ENCODE measurements around the gene PTPN14. TPM values are rescaled to one million over a fixed set of nuclear protein-coding genes. Genes with fewer than 3 reads are reported as not detected.

PTPN14 gene
- total and polyA plus RNA-seq, 2 of the 8 experiments (the other 6 are each of a cell fraction or from before 2014, with no cell fraction given) = 14.4 to 93.6 TPM

DNA sequence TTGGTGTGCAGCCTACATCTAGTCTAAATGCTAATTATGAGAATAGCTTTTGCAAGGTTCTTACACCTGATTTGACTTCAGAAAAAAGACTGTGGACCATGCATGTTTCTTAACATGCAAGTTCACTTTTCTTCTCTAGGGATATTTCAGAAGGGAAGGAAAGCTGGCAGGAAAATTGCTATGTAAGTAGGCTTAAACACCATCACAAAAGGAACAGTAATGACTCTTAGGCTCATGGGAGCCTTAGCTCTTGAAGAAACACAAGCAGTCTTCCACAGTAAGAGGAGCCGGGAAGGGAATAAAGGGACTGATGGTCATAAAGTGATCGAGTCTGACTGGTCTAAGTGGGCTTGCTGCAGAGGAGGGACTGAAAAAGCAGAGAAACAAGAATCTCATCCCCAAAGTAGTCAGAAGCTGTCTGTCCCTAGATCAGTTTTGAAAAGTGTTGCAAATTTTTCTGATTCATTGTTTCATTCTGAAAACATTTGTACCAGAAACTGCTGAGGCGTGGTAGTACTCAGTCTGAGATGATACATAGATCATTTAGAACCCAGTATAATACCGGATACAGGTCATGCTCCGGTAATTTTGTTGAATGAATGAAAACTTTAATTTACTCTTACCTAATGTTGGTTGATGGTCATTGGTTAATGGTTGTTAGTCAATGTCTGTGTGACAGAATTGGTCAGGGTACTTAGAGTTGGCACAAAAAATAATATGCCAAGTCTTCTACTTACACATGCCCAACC, 229.5 kb downstream of the PTPN14 start:
- no peak overlapping the region for H2AK5ac ChIP-seq (ENCODE audit: low read depth, low read length)
- no peak overlapping the region for H2BK12ac ChIP-seq (ENCODE audit: low read depth, low read length)
- no peak overlapping the region for H3K4me2 ChIP-seq (ENCODE audit: insufficient read depth in 1 of 2, low read depth in 2 of 2, low read length in 2 of 2)
- H3K27me3 ChIP-seq (replicated peaks in 1 of 4; ENCODE audit: control insufficient read depth in 3 of 4, extremely low read depth in 1 of 4, insufficient read depth in 3 of 4, low read length in 3 of 4) = peaks cover 9 to 23% (median 18%) of the 10 kb centered on the region in 4 experiments; a peak in 6 of 7 replicates
- no peak overlapping the region for H3K4me3 ChIP-seq (ENCODE audit: extremely low read depth in 1 of 4, insufficient read depth in 2 of 4, low read depth in 3 of 4, low read length in 4 of 4)
- no peak overlapping the region for H3K9ac ChIP-seq (replicated peaks in 1 of 4; ENCODE audit: extremely low read depth in 1 of 4, low read depth in 3 of 4, low read length in 3 of 4)
- no peak overlapping the region for H3K4ac ChIP-seq (replicated peaks; ENCODE audit: insufficient read length, low read depth, low read length)
- FAIRE-seq (no peak), DNase-seq (ENCODE audit: low read depth in 1 of 2, low spot score in 2 of 2) (no peak)
- H2BK20ac ChIP-seq (ENCODE audit: low read length) = no peak overlapping the region
- H2AFZ ChIP-seq (ENCODE audit: low read length) = no peak overlapping the region
- no peak overlapping the region for H4K5ac ChIP-seq (ENCODE audit: insufficient read length, low read depth, low read length)
- H2BK120ac ChIP-seq (replicated peaks; ENCODE audit: low read depth, low read length) = no peak overlapping the region
- H4K91ac ChIP-seq (replicated peaks; ENCODE audit: insufficient read length, low read length) = no peak overlapping the region
- no peaks in the 10 kb centered on the region; a peak in 1 of 8 replicates for H3K36me3 ChIP-seq (ENCODE audit: control insufficient read depth in 2 of 4, insufficient read depth in 4 of 4, low read length in 3 of 4)
- no peak overlapping the region for H2BK5ac ChIP-seq (ENCODE audit: low read depth, low read length)
- H3K27ac ChIP-seq (ENCODE audit: low read depth, low read length) = no peak overlapping the region
- ChIA-PET CTCF (ENCODE audit: partially characterized antibody) (interaction anchor here (0.6 to 12.6 kb wide), 11 partner anchors 8 to 113 kb away, joined by 3 to 262 read pairs (median 6); no protein-coding TSS in a partner anchor), POLR2A (ENCODE audit: partially characterized antibody) (no interaction called here)
- 88% methylated on average over 5 of the region's 5 CpGs; no CpG with 5 or more reads in 1 of the 2 experiments for WGBS, 2 experiments (ENCODE audit: extremely low coverage in 1 of 2, insufficient coverage in 1 of 2, insufficient read length in 1 of 2, insufficient replicate concordance in 2 of 2, low coverage in 1 of 2, low lambda C conversion rate in 2 of 2, missing lambda C conversion rate in 1 of 2)
- H3K18ac ChIP-seq (ENCODE audit: extremely low read depth, low read length) = no peak overlapping the region
- H3K79me1 ChIP-seq (ENCODE audit: low read depth, low read length) = no peaks in the 10 kb centered on the region
- no peaks in the 10 kb centered on the region for H3K79me2 ChIP-seq (ENCODE audit: control insufficient read depth in 1 of 2, insufficient read depth in 2 of 2, low read length in 2 of 2)
- H4K20me1 ChIP-seq (replicated peaks in 1 of 2; ENCODE audit: control insufficient read depth in 1 of 2, insufficient read depth in 2 of 2, low read length in 2 of 2) = peaks cover 0 to 3% of the 10 kb centered on the region in 2 experiments
- H3K23me2 ChIP-seq (ENCODE audit: low read depth, low read length) = no peaks in the 10 kb centered on the region
- H2BK15ac ChIP-seq (ENCODE audit: low read length) = no peak overlapping the region
- H4K8ac ChIP-seq (ENCODE audit: extremely low read depth, insufficient read depth, low read length) = no peak overlapping the region
- no peak overlapping the region for H3K23ac ChIP-seq (ENCODE audit: insufficient read length)
- H3K14ac ChIP-seq (ENCODE audit: insufficient read length) = no peak overlapping the region
- TF ChIP-seq CBX8 (IDR thresholded peaks at IDR 0.05; ENCODE audit: borderline replicate concordance, low read depth, low read length) (no peak), HDAC6 (IDR thresholded peaks at IDR 0.05; ENCODE audit: low read depth, low read length) (no peak), SIX5 (IDR thresholded peaks at IDR 0.05; ENCODE audit: low read depth, low read length) (no peak)
- peaks cover 3 to 14% (median 9%) of the 10 kb centered on the region in 4 experiments; a peak in 6 of 7 replicates for H3K4me1 ChIP-seq (replicated peaks in 1 of 4; ENCODE audit: control insufficient read depth in 3 of 4, insufficient read depth in 4 of 4, low read length in 3 of 4)
- H3K9me3 ChIP-seq (ENCODE audit: insufficient read depth in 2 of 2, low read depth in 1 of 2, low read length in 1 of 2) = no peaks in the 10 kb centered on the region
- H3K56ac ChIP-seq (replicated peaks; ENCODE audit: insufficient read length, low read depth, low read length) = no peak overlapping the region
